Measurements from ENCODE around the gene POLA1.

POLA1 gene

DNA sequence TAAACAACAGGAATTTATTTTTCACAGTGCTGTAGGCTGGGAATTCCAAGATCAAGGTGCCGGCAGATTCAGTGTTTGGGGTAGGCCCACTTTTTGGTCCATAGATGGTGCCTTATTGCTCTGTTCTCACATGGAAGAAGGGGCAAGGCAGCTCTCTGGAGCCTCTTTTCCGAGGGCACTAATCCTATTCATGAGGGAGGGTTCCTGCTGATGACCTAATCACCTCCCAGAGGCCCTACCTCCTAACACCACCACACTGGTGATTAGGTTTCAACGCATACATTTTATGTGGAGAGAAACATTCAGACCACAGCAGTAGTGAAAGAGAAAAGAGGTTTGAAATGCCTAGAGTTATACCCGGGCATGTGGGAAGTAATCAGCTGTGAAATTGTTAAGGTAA lies 1.4 kb upstream of the POLA1 start:
- no peak for DNase-seq

- no peak for DNase-seq
Observed at GRCh38 chrX:24694825-24695224, 1.1 kb downstream of the POLA1 start.

DNA sequence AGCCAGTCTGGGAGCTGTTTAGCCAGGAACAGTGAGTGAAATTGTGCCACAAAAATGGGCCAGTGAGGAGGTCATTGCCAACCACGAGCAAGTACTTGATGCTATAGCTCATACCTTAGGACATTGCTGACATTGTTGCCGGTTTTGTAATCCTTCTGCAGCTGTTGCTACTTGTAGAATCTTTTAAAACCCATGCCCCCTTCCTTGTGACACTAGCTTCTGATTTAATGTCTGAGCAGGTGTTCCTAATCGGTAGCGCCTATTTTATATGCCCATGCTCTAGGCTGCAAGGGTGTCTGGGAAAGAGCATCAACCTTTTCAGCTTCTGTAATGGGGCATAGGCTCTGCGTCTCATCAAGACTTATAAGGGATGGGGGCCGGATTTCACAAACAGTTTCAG lies 2.6 kb downstream of the POLA1 start:
- DNase-seq: no peak

DNA sequence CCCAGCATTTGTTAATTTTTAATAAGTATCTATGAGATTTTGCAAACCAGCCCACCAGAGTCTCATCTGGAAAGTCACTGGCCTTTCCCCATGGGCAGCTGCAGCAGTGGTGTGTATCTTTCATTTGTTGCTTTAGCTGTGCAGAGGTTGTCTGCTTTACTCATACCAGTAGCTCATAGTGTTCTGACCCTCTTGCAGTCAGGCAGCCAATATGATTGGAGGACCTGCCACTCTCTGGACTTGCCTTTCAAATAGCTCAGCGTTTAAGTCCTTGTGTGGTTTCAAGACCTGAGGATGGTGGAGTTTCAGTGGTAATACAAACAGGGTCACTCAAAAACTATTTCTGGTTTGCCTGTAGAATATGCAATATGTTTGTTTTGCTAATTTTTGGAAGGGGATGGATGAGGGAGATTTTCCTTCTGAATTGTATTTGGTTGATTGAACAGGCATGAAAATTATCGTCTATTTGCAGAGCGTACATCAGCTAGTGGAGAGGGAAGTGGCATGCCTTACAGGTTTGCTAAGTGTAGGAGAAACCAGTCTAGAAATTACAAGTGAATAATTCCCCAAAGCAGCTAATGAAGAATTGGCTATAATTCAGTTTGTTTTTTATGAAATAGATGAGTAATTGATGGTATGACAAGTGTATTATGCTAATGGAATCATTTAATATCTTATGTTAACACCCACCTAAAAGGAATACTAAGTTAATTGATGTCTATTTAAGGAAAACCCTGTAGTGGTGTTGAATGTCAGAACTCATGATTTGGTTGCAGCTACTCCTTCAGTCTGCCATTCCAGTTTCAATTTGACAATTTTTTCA lies 8.9 kb downstream of the POLA1 start:
- no peak for DNase-seq

- no peak for DNase-seq
Observed at GRCh38 chrX:24703185-24703494, 9.4 kb downstream of the POLA1 start.

DNA sequence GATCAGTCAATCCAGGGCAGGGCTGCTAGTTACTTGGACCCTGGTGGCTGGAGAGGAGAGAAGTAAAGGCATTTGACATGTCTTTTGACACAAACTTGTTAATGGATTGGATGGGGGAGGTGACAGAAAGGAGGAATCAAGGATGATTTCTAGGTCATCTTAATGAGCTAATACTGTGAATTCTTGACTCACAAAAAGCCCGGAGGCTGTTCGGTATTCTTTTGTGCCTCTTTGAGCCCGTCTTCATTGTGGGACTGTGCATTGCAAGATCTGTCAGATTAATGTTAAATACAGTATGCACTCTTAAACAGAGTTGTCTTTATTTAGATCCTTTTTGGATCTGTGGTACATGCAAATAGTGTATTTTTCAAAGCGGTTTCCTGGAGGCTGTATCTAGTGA lies 25.1 kb downstream of the POLA1 start:
- DNase-seq: no peak

DNA sequence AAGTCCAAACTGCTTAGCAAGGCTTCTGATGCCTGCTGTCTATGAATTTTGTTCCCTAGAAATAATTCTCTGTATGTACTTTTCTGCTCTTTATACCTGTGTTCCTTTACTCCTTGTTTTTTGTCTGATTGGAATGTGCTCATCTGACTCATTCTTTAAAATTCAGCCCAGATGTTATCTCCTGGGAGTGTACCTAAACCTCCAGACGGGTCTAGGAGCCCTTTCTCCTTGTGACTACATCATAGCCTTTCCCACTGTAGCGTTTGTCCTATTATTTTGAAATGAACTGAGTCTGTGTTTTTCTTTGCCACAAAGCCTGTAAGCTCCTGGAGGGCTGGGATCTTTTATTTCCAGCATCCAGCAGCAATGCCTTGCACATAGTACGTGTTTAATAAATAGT lies 26.3 kb downstream of the POLA1 start:
- no peak for DNase-seq

DNA sequence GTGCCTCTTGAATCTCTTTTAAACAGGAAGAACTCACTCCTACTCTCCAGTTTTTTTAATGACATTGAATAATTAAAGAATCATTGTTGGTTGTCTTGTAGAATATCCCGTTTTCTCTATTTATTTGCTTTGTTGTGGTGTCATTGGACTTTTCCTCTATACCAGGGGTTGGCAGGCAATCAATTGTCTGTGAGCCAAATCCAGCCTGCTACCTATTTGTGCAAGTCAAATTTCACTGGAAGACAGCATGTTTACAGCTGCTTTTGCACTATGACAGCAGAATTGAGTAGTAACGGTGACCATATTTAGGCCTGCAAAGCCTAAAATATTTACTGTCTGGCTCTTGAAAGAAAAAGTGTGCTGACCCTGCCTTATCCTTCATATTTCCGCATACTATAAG lies 34.8 kb downstream of the POLA1 start:
- DNase-seq: no peak

DNA sequence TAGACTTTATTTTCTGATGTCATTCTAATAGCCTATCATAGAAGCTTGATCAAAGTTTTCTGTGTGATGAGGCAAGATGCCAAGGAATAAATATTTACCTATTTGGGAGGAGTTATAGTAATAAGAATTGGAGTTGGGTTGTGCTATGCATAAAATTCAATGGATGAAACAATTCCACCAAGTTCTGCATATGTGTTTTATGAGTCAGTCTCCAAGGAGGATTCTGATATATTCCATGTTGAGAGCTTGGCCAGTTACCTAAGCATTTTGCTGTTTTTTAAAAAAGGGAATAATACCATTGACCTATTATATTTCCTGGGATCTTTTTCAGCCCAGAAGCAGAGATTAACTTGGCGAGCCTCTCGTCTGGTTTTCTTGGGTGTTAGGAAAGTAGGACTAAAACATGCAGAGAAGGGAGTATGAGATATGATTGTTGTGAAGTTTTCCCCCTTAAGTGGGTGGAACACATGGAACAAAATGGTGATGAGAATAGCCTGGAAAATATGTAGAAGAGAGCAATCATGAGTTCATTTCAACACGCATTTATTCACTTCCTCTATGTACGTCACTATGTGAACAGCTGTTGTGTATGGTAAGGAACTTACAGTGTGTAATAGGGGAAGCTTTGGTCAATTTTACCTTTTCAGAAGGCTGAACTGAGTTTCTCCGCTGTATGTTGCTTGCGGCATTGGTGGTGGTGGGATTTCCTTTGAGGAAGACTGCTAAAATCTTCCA lies 39.2 kb downstream of the POLA1 start:
- DNase-seq: no peak

DNA sequence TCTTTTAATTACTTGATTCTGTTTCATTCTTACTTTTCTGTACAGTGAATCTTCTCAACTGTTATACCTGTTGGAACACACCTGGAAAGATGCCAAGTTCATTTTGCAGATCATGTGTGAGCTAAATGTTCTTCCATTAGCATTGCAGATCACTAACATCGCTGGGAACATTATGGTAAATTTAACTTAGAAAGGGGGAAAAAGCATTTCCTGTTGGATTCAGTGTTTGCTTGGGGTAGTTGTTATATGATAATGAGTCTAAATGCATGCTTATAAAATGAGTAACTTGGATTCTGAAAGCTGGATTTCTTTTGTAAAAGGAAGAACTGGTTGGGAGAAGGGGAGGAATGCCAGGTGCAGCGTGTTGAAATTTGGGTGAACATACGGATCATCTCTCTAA lies 47.6 kb downstream of the POLA1 start:
- no peak for DNase-seq

GRCh38 chrX:24748196-24748595 lies 54.5 kb downstream of the POLA1 start:
- no peak for DNase-seq

GRCh38 chrX:24759786-24760185 lies 66.1 kb downstream of the POLA1 start:
- no peak for DNase-seq

DNA sequence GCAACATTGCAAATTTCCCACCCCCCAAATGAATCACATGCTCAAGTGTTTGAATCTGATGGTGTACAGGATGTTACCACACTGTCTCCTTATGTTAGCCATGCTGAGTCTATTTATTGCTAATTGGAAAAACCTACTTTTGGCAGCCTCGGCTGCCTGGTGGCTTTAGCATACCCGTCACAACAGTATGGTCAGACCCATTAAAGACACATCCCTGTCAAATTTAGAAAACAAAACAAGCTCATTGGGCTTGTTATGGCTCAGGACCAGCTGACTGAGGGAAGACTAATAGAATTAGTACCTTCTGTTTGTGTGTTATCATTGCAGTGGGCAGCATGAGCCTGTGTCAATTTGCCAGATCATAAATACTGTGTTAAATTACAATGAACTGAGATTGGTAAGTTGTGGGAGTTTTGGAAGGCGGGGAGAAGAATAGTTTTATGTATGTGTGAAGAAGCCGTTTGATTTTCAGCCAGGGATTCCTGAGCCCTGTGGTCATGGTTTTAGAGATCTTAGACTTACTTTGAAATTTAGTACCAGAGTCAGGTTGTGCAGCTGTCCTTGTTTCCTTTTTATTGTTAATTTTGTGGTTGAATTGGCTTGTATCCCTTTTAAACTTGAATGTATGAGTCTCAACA lies 66.8 kb downstream of the POLA1 start:
- DNase-seq: no peak

DNA sequence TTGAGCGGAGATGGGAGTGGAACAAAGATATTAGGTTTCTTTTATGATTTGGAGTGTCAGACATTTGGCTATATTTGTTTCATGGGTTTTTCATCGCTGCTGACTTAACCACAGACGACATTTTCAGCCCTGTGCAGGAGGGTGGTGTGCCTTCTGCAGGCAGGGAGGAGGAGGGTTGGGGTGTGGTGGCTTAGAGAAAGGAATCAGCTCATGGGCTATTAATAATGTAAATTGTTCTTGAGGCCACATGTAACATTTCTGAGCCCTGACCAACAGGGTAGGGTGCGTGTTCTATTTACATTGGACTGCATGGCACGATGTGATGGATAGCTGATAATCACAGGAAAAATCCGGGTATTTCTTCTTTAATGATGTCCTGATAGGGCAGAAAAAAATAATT lies 67.6 kb downstream of the POLA1 start:
- no peak for DNase-seq

GRCh38 chrX:24763989-24764388 lies 70.3 kb downstream of the POLA1 start:
- DNase-seq: no peak

DNA sequence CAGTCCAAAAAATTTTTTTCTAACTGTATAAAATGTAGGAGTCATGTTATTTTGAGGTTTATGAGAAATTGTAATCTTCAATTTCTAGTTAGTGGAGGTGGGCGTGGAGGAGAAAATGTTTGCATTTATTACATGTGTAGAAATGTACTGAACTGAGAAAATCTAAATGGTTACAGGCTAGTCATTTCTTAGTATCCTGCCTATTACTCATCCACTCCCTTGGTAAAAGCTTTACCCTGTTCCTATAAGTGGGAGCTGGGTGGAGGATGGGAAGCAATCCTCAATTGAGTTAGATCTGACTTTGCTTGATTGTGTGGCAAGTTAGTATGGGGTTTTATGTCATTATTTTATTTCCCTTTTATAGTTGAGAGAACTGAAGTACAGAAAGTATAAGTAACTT lies 73.8 kb downstream of the POLA1 start:
- DNase-seq: no peak

DNA sequence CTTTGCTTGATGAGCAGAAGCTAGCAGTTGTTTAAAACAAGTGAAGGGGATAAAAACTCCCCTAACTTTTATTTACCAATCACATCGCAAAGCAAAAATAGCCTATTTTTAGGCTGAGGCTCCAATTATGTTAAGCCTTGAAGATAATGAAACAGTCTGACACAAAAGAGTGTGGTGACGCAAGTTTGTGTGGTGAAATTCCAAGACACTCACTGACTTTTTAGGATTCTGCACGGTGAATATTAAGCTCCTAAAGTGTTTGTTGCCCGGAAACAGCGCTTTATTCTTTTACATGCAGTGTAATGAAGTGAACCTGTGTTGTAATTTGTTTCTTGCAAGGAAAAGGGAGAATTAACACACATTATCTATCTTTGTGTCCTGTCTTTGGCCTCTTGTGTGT lies 74.8 kb downstream of the POLA1 start:
- DNase-seq: no peak

GRCh38 chrX:24774650-24775049 lies 80.9 kb downstream of the POLA1 start:
- DNase-seq: no peak

- no peak for DNase-seq
Observed at GRCh38 chrX:24775891-24776290, 82.2 kb downstream of the POLA1 start.

- no peak for DNase-seq
Observed at GRCh38 chrX:24777660-24778059, 83.9 kb downstream of the POLA1 start.

DNA sequence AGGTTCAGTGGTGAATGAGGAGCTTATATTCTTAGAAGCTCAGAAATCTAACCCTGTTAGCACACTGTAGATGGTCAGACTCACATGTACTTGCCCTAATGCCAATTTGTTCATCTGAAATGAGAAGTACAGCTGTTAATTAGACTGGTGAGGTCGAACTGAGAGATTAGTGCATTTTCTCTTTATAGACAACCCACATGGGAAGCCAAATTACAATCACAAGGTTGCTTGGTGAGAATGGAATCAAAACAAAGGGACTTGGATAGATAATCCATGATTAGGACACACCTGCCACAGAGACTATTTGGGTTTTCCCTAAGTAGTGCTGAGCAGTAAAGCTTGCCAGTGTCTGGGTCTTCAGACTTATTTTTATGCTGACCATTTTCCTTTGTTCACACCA lies 88.3 kb downstream of the POLA1 start:
- no peak for DNase-seq

GRCh38 chrX:24789047-24789446 lies 95.3 kb downstream of the POLA1 start:
- no peak for DNase-seq

- no peak for DNase-seq
Observed at GRCh38 chrX:24790166-24790565, 96.4 kb downstream of the POLA1 start.

DNA sequence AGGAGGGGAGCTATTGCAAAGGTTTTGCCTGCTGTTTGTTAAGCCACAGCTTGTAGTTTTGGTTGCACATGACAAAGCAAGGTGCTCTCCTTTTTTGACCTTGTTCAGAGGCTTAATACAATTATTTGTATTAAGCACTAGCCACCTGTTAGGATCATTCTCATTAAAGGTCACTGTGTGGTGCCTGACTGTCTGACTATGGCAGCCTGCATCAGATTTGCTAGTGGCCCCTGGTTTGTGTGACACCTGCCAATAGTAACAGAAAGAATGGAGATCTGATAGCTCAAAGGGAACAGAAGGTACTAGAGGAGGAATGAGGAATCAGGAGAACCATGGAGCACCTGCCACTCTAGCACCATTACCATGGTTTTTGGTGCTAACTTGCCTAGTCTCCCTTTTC lies 102.5 kb downstream of the POLA1 start:
- DNase-seq: no peak

All from CD4-positive, alpha-beta T cell treated with Interleukin-10 for 1 hour (primary cell).